Omental fat pad (tissue), 4 donors: Measurements from ENCODE around the gene MRTFA. TPM values are rescaled to one million over a fixed set of nuclear protein-coding genes. Genes with fewer than 3 reads are reported as not detected.

ENCODE experiments used
- ATAC-seq: fragments of 150-250 bp; one replicate; pipeline ENCODE4 v1.9.1; 2016; ENCODE audit warnings: mild to moderate bottlenecking, moderate library complexity; ENCODE audit not compliant: low FRiP score
- DNase-seq: peaks from one replicate; pipeline ENCODE4 v3.0.0-alpha.2; 2019; ENCODE audit warnings: low spot score
- CTCF ChIP-seq, 3 donors: fragments of 450-650 bp; IDR thresholded peaks; one replicate each; pipeline ENCODE4 v1.5.1; 2016 to 2017; ENCODE audit warnings: antibody characterized with exemption in 3 of 3, mild to moderate bottlenecking in 3 of 3, moderate library complexity in 2 of 3
- total RNA-seq, 4 donors: library from RNA; depleted of rRNA; stranded (reverse); fragments of >200 nt; gene quantifications; one replicate each; pipeline ENCODE4 v1.1.0, GENCODE V29; 2016

Gene MRTFA
- total RNA-seq, 4 donors from 2014 or later = 36.0 to 76.3 (median 54.7) TPM

- no peak for TF ChIP-seq CTCF (IDR thresholded peaks at IDR 0.05)
- DNase-seq (no peak), ATAC-seq (no peak)
These were observed 155.5 kb downstream of the MRTFA start for GRCh38 chr22:40480996-40481395.

DNA sequence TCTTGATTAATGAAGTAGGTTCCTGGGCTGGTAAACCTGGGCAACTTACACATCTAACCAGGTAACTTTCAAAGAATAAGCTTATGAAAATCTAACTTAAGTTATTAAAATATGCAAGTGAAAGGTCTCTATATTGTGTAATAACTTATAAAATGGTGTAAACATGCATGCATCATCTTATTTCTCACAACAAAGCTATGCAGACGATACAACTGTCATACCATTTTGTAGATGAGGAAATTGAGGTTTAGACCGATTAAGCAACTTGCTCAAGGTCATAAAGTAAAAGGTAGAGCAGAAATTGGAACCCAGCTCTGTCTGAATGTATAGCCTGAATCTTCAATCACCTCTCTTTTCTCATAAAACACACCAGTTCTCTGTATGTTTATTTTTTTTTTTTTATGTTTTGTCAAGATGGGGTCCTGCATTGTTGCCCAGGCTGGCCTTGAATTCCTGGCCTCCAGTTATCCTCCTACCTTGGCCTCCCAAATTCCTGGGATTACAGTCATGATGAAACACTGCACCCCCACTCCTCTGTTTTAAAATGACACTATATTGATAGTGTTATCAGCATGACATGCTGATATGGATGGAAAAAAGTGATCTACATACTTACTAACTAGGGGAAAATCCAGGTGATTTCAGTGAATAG is 156.5 kb downstream of the MRTFA start:
- no peak for TF ChIP-seq CTCF (IDR thresholded peaks at IDR 0.05)
- ATAC-seq (no peak), DNase-seq (no peak)

DNA sequence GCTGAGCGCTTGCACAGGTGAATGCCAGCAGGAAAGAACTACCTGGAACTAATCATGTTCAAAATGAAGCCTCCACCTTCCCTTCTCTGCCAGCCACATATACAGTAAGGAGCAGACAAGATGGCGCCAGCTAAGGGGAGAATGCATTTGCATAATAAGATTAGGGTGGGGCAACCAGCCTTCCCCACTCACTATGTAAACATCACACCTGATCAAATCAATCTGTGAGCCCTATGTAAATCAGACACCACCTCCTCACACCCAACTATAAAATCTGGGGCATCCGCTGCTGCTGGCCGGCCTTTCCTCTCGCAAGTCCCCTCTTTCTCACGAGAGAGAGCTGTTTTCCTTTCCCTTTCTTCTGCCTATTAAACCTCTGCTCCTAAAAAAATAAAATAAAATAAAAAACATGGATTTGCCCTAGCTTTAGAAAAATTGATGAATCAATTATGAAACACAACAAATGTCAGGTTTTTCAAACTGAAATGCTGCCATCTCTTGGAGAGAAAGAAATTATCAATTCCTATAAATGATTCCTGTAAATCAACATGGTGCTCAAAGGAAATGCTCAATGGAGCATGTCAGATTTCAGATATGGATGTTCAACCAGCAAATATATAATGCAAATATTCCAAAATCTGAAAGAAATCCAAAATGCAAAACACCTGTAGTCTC is 157.3 kb downstream of the MRTFA start:
- no peak for ATAC-seq
- TF ChIP-seq CTCF (IDR thresholded peaks at IDR 0.05) = no peak
- no peak for DNase-seq

DNA sequence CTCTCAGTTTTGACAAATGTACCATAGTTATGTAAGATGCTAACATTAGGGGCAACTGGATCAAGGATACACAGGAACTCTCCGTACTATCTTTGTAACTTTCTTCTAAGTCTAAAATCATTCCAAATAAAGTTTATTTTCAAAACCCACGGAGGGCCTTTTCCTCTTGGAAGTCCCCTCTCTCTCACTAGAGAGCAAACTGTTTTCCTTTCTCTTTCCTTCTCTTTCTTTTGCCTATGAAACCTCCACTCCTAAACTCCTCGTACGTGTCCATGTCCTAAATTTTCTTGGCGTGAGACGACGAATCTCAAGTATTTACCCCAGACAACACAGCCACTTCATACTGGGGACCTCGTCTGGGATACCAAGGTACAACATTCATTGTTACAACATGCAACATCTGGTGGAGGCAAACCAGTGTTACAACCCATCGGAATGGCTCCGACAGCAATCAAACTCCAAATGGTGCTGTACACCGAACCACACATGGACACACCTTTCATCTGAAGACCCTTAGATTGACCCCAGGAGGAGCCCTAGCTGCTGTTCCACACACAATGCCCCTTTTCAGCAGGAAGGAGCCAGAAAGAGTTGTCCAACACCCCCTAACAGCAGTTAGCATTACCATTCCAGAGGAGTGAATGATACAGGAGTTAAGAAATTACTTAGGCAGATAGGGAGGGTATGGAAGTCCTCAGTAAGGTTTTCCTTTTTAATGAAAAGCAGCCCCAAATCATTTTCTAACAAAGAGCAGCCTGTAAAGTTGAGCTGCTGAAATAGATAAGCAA is 158.0 kb downstream of the MRTFA start:
- no peak for TF ChIP-seq CTCF (IDR thresholded peaks at IDR 0.05)
- no peak for ATAC-seq
- no peak for DNase-seq

DNA sequence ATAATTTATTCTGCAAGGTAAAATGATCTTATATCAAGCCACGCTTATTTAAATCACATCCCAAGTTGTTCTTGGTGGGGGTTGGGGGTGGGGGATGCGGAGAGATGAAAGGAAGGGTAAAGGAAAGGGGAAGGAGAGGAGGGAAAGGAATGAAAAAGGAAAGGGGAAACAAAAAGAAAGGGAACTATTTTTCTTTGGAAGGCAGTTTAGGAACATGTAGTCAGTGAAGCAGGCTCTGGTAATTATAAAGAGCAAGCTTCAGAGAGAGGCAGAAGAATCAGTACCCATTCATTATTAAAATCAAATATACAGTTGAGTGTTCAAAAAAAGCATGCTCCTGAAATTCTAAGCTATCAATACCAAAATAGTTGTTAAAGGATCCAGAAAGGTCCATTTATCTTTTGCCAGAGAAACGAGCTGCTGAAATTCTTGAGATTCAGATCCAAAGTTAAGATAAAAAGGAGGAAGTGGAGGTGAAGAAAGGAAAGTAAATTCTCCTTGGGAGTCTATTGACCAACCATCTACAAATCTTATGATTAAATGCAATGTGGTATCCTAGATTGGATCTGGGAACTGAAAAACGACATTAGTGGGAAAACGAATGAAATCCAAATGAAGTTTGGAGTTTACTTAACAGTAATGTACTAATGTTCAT is 158.7 kb downstream of the MRTFA start:
- TF ChIP-seq CTCF (IDR thresholded peaks at IDR 0.05) = no peak
- ATAC-seq = no peak
- no peak for DNase-seq

DNA sequence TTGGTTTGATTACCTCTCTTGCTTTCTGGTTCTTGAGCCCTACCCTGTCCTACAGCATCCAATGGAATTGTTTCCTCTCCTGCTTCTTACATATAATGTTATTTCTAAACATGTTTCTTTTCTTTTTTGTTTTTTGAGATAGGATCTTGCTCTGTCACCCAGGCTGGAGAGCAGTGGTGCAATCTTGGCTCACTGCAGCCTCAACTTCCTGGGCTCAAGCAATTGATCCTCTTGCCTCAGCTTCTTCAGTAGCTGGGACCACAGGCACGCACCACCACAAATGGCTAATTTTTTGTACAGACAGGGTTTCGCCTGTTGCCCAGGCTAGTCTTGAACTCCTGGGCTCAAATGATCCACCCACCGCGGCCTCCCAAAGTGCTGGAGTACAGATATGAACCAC is 160.2 kb downstream of the MRTFA start:
- DNase-seq (no peak), ATAC-seq (no peak)
- TF ChIP-seq CTCF (IDR thresholded peaks at IDR 0.05) = no peak
